ENCODE results near the gene ZNF430.

- TF ChIP-seq, protein P1, sequence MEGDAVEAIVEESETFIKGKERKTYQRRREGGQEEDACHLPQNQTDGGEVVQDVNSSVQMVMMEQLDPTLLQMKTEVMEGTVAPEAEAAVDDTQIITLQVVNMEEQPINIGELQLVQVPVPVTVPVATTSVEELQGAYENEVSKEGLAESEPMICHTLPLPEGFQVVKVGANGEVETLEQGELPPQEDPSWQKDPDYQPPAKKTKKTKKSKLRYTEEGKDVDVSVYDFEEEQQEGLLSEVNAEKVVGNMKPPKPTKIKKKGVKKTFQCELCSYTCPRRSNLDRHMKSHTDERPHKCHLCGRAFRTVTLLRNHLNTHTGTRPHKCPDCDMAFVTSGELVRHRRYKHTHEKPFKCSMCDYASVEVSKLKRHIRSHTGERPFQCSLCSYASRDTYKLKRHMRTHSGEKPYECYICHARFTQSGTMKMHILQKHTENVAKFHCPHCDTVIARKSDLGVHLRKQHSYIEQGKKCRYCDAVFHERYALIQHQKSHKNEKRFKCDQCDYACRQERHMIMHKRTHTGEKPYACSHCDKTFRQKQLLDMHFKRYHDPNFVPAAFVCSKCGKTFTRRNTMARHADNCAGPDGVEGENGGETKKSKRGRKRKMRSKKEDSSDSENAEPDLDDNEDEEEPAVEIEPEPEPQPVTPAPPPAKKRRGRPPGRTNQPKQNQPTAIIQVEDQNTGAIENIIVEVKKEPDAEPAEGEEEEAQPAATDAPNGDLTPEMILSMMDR (IDR thresholded peaks at IDR 0.05) = no peak
- TF ChIP-seq POLR2AphosphoS5 (IDR thresholded peaks at IDR 0.05) (no peak), POLR2A (IDR thresholded peaks at IDR 0.05) (no peak)
Observed at GRCh38 chr19:21022996-21023395, 2.5 kb downstream of the ZNF430 start.

Measured in sigmoid colon (tissue), 4 donors.